CD4-positive, alpha-beta T cell (primary cell): ENCODE results near the gene MAP1LC3B. TPM values are rescaled to one million over a fixed set of nuclear protein-coding genes. Genes with fewer than 3 reads are reported as not detected.
"Not testable (repeated sequence)": the region's sequence is repeated elsewhere in the genome, so short reads cannot be mapped to it uniquely, and the experiment has no call there.

Experiments
- ATAC-seq: fragments of 200-7000 bp; cut with Tn5 transposase; one replicate; pipeline ENCODE4 v1.10.0; 2022; ENCODE audit warnings: mild to moderate bottlenecking; ENCODE audit not compliant: poor library complexity
- CTCF ChIA-PET: fragments of 350-600 bp; sonication (Branson Sonifier 250); formaldehyde crosslinking; loops from one replicate; lab custom pipeline; 2021; ENCODE audit warnings: antibody characterized with exemption, inconsistent platforms; lab: Charles Lee
- POLR2A ChIA-PET: fragments of 350-600 bp; sonication (Branson Sonifier 250); formaldehyde crosslinking; loops from one replicate; lab custom pipeline; 2021; ENCODE audit warnings: antibody characterized with exemption, inconsistent platforms; lab: Charles Lee
- DNase-seq, 14 experiments: peaks; one replicate each; pipeline ENCODE4 v3.0.0-alpha.2; 2013 to 2020; ENCODE audit warnings: mixed read lengths in 2 of 14
- H3K27ac ChIP-seq, 2 donors: one replicate each; pipeline versions ENCODE4 v1.5.1 to v1.7.0; 2013; ENCODE audit warnings: low read length in 2 of 2, low read depth in 1 of 2, mild to moderate bottlenecking in 1 of 2
- H3K27me3 ChIP-seq, 2 experiments: 1 replicate in 1 of 2; 2 replicates in 1 of 2; pipeline versions ENCODE4 v1.6.1 to v1.7.0; 2013; ENCODE audit warnings: low read length in 2 of 2, control low read depth in 1 of 2, mild to moderate bottlenecking in 1 of 2, moderate library complexity in 1 of 2; ENCODE audit not compliant: insufficient read depth in 2 of 2, control insufficient read depth in 1 of 2
- H3K36me3 ChIP-seq: one replicate; pipeline ENCODE4 v1.6.1; 2013; ENCODE audit warnings: low read length, control low read depth; ENCODE audit not compliant: insufficient read depth
- H3K4me1 ChIP-seq: one replicate; pipeline ENCODE4 v1.6.1; 2013; ENCODE audit warnings: low read length, control low read depth; ENCODE audit not compliant: insufficient read depth
- H3K4me3 ChIP-seq: one replicate; pipeline ENCODE4 v1.5.1; 2013; ENCODE audit warnings: mild to moderate bottlenecking, low read length, moderate library complexity
- H3K9me3 ChIP-seq, 2 experiments: 1 replicate in 1 of 2; 2 replicates in 1 of 2; pipeline versions ENCODE4 v1.6.1 to v1.7.0; 2013; ENCODE audit warnings: low read length in 2 of 2, mild to moderate bottlenecking in 2 of 2, control low read depth in 1 of 2, moderate library complexity in 1 of 2; ENCODE audit not compliant: control insufficient read depth in 1 of 2, insufficient read depth in 1 of 2
- H3K27ac Mint-ChIP-seq: one replicate; pipeline ENCODE4 v1.8.0; 2020; ENCODE audit warnings: mixed read lengths
- H3K27me3 Mint-ChIP-seq: one replicate; pipeline ENCODE4 v1.8.0; 2021; ENCODE audit warnings: mixed read lengths
- H3K36me3 Mint-ChIP-seq: one replicate; pipeline ENCODE4 v1.8.0; 2021; ENCODE audit warnings: low read depth, mixed read lengths
- H3K4me1 Mint-ChIP-seq: one replicate; pipeline ENCODE4 v1.8.0; 2021; ENCODE audit warnings: low read depth, mixed read lengths
- H3K4me3 Mint-ChIP-seq: one replicate; pipeline ENCODE4 v1.8.0; 2020; ENCODE audit warnings: mild to moderate bottlenecking, mixed read lengths
- H3K9me3 Mint-ChIP-seq: one replicate; pipeline ENCODE4 v1.8.0; 2020; ENCODE audit warnings: mixed read lengths
- intact Hi-C, 2 experiments: fragments of 100-400 bp; cut with DNase I in 1 of 2; cut with micrococcal nuclease in 1 of 2; formaldehyde crosslinking; loops; one replicate each; pipeline versions ENCODE4 v1.15.1 to v1.9.0; 2023 to 2025; cut with DNase I, micrococcal nuclease
- total RNA-seq, 174 experiments: library from RNA in 2 of 174; stranded (reverse) in 2 of 174; gene quantifications; one replicate each; pipeline ENCODE4 v1.2.3 and lab custom pipeline; 2021 to 2026
- TF ChIP-seq, protein P1 (sequence below): fragments of 200-600 bp; IDR thresholded peaks from one replicate; pipeline ENCODE4 v1.8.0; 2022; ENCODE audit warnings: antibody characterized with exemption, mild to moderate bottlenecking

MAP1LC3B gene
- total RNA-seq, 2 experiments from 2014 or later = 92.4 to 96.6 TPM

GRCh38 chr16:87376660-87377059, 15.5 kb upstream of the MAP1LC3B start:
- DNase-seq = no peak

GRCh38 chr16:87379312-87379752, 12.8 kb upstream of the MAP1LC3B start:
- CTCF ChIA-PET, H3K4me3 ChIP-seq, H3K27me3 ChIP-seq, DNase-seq, POLR2A ChIA-PET, H3K9me3 ChIP-seq, H3K27ac Mint-ChIP-seq, H3K27me3 Mint-ChIP-seq, H3K27ac ChIP-seq, H3K9me3 Mint-ChIP-seq, intact Hi-C loops, ATAC-seq, H3K36me3 ChIP-seq: not testable (repeated sequence)
- H3K4me1 ChIP-seq = peaks cover 48% of the 10 kb centered on the region
- Mint-ChIP-seq H3K36me3 (peaks cover 33% of the 10 kb centered on the region), H3K4me1 (peaks cover 59% of the 10 kb centered on the region), H3K4me3 (peak overlapping the region; percentile 25)

More at GRCh38 chr16:87376660-87377059, 15.5 kb upstream of the MAP1LC3B start:
- peaks cover 35% of the 10 kb centered on the region for H3K4me1 ChIP-seq
- Mint-ChIP-seq H3K27ac (no peak overlapping the region), H3K36me3 (peaks cover 22% of the 10 kb centered on the region), H3K9me3 (no peaks in the 10 kb centered on the region), H3K4me3 (no peak overlapping the region), H3K27me3 (no peaks in the 10 kb centered on the region), H3K4me1 (peaks cover 50% of the 10 kb centered on the region)
- H3K36me3 ChIP-seq = peaks cover 14% of the 10 kb centered on the region
- ATAC-seq = no peak
- no peaks in the 10 kb centered on the region for H3K9me3 ChIP-seq
- intact Hi-C loops = no loop called here
- TF ChIP-seq, protein P1, sequence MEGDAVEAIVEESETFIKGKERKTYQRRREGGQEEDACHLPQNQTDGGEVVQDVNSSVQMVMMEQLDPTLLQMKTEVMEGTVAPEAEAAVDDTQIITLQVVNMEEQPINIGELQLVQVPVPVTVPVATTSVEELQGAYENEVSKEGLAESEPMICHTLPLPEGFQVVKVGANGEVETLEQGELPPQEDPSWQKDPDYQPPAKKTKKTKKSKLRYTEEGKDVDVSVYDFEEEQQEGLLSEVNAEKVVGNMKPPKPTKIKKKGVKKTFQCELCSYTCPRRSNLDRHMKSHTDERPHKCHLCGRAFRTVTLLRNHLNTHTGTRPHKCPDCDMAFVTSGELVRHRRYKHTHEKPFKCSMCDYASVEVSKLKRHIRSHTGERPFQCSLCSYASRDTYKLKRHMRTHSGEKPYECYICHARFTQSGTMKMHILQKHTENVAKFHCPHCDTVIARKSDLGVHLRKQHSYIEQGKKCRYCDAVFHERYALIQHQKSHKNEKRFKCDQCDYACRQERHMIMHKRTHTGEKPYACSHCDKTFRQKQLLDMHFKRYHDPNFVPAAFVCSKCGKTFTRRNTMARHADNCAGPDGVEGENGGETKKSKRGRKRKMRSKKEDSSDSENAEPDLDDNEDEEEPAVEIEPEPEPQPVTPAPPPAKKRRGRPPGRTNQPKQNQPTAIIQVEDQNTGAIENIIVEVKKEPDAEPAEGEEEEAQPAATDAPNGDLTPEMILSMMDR = no peak
- no peak overlapping the region for H3K27ac ChIP-seq
- ChIA-PET POLR2A (no interaction called here), CTCF (no interaction called here)
- no peak overlapping the region for H3K4me3 ChIP-seq
- H3K27me3 ChIP-seq = no peaks in the 10 kb centered on the region

GRCh38 chr16:87380403-87380802, 11.7 kb upstream of the MAP1LC3B start:
- H3K27ac ChIP-seq = no peak overlapping the region
- intact Hi-C loops = loop anchor here in 1 of 2 experiments (2.0 to 10.0 kb wide), 3 partner anchors 64 to 1074 kb away; partner anchors contain the start of genes C16orf95, SLC7A5 and ZFPM1
- H3K27me3 ChIP-seq = no peaks in the 10 kb centered on the region
- DNase-seq = no peak
- ChIA-PET POLR2A (no interaction called here), CTCF (no interaction called here)
- peaks cover 55% of the 10 kb centered on the region for H3K4me1 ChIP-seq
- Mint-ChIP-seq H3K9me3 (no peaks in the 10 kb centered on the region), H3K27ac (peak overlapping the region; percentile 84), H3K4me1 (peaks cover 59% of the 10 kb centered on the region), H3K36me3 (peaks cover 33% of the 10 kb centered on the region), H3K4me3 (peak overlapping the region; percentile 93), H3K27me3 (peaks cover 4% of the 10 kb centered on the region)
- peaks cover 6% of the 10 kb centered on the region for H3K36me3 ChIP-seq
- TF ChIP-seq, protein P1 = no peak
- no peak for ATAC-seq
- no peaks in the 10 kb centered on the region for H3K9me3 ChIP-seq
- no peak overlapping the region for H3K4me3 ChIP-seq
